ENCODE data around the gene PCSK4.
"Not testable (repeated sequence)": the region's sequence is repeated elsewhere in the genome, so short reads cannot be mapped to it uniquely, and the experiment has no call there.

The PCSK4 gene

DNA sequence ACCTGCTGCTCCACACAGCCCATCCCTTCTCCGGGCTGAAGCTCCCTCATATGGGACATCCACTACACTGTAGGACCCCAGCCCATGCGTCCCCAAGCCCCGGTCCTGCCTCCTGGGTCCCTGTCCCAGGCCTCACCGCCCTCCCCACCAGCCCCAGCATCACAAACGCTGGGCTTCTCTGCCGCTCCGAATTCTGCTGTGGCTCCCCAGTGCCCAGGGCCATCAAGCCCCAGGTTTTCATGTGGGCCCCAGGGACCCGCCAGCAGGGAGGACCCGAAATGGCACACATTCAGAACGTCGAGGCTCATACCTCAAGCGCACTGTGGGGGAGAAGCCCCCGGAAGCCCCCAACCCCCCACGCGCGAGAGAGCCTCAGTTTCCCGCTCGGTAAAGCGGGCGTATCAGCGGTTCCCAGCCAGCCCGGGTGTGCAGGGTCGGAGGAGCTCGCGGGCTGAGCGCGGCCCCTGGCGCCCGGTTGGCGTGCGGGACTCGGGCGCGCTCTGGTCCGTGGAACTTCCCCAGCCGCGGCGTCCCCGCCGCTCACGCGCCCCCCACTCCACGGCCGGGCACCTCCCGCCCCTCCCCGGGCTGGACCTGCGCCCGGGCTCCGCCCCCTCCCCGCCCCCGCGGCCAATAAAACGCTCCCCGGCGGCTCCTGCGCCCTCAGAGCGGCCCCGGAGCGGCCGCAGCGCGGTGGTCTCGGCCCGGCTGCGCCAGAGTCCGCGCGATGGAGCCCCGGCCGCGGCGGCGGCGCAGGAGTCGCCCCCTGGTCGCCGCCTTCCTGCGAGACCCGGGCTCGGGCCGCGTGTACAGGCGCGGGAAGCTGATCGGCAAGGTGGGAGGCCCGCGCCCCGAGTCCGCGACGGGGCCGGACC lies 33.5 kb upstream of the PCSK4 start, which contains the start of gene PLK5:
PLK5 (plus strand) TSS at position 666 of the 875 bp plus-strand sequence. CDS start 2,920 bp downstream, outside the sequence.
- intact Hi-C loops (cut with DNase I; ENCODE audit: low total_unique reads): no loop called here
- TF ChIP-seq, protein P1, sequence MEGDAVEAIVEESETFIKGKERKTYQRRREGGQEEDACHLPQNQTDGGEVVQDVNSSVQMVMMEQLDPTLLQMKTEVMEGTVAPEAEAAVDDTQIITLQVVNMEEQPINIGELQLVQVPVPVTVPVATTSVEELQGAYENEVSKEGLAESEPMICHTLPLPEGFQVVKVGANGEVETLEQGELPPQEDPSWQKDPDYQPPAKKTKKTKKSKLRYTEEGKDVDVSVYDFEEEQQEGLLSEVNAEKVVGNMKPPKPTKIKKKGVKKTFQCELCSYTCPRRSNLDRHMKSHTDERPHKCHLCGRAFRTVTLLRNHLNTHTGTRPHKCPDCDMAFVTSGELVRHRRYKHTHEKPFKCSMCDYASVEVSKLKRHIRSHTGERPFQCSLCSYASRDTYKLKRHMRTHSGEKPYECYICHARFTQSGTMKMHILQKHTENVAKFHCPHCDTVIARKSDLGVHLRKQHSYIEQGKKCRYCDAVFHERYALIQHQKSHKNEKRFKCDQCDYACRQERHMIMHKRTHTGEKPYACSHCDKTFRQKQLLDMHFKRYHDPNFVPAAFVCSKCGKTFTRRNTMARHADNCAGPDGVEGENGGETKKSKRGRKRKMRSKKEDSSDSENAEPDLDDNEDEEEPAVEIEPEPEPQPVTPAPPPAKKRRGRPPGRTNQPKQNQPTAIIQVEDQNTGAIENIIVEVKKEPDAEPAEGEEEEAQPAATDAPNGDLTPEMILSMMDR (IDR thresholded peaks at IDR 0.05): no peak
- DNase-seq: no peak
- Histone ChIP-seq H3K4me3 (no peak within 1 kb of the TSS), H3K36me3 (no peaks in the 10 kb centered on the region), H3K27ac (no peak within 1 kb of the TSS), H3K27me3 (peaks cover 0 to 78% of the 10 kb centered on the region in 2 donors), H3K9me3 (no peaks in the 10 kb centered on the region), H3K4me1 (peaks cover 0 to 9% (median 7%) of the 10 kb centered on the region in 4 donors)

DNA sequence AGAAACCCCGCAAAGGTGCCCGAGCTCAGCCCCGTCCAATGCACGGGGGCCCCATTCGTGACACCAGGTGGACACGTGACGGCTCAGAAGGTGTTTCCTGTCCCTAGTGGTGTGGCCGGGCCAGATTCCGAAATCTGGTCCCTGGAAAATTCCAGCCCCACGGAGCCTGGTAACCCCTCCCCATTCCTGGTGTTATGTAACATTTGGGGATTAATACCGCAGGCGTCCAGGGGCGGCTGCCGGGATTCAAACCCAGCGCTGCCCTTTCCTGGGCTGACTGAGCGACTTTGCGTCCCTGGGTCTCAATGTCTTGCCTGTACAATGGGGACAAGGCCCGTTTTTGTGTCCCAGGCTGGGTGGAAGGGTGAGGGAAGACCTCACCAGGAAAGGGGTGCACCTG lies 32.7 kb upstream of the PCSK4 start:
- no peak for DNase-seq
- peaks cover 0 to 77% of the 10 kb centered on the region in 2 donors for H3K27me3 ChIP-seq
- TF ChIP-seq, protein P1 (IDR thresholded peaks at IDR 0.05): no peak
- intact Hi-C loops (cut with DNase I; ENCODE audit: low total_unique reads): no loop called here
- no peaks in the 10 kb centered on the region for H3K9me3 ChIP-seq
- H3K4me3 ChIP-seq: no peak overlapping the region
- H3K27ac ChIP-seq: no peak overlapping the region
- no peaks in the 10 kb centered on the region for H3K36me3 ChIP-seq
- H3K4me1 ChIP-seq: peaks cover 0 to 9% (median 7%) of the 10 kb centered on the region in 4 donors

DNA sequence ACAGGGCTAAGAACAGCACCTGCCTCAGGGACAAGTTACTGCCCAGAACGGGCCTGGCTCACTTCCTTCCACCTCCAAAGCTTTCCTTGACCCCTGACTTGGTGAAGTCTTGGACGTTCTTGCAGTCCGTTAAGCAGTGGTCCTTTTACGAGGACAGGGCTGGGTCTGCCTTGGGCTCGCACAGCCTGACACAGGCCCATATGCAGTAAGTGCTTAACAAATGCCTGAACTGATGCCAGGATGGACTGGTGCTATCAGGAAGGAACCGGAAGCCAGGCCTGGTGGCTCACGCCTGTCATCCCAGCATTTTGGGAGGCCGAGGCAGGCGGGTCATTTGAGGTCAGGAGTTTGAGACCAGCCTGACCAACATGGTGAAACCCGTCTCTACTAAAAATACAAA lies 31.9 kb upstream of the PCSK4 start:
- Histone ChIP-seq H3K27ac (no peak overlapping the region), H3K36me3 (no peaks in the 10 kb centered on the region), H3K9me3 (no peaks in the 10 kb centered on the region), H3K4me1 (peaks cover 0 to 9% (median 7%) of the 10 kb centered on the region in 4 donors), H3K27me3 (peaks cover 0 to 69% of the 10 kb centered on the region in 2 donors), H3K4me3 (no peak overlapping the region)
- DNase-seq: no peak
- TF ChIP-seq, protein P1 (IDR thresholded peaks at IDR 0.05): no peak
- intact Hi-C loops (cut with DNase I; ENCODE audit: low total_unique reads): no loop called here

DNA sequence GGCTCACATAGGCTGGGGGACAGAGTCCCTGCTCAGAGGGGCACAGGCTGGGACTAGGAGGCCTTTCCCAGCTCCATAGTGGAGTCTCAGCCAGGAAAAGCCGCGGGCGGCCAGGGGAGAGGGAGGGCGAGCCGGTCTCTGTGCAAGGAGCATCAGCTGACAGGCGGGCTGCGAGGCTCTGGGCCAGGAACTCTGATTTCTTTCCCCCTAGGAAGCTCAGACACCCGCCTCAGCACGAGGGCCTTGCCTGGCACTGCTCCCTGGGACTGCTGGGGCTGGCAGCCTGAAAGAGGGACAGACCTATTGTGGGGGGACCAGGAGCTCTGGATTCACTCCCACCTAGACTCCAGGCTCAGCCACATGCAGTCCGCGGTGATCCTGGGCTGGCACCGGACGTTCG lies 31.5 kb upstream of the PCSK4 start:
- Histone ChIP-seq H3K36me3 (no peaks in the 10 kb centered on the region), H3K4me1 (peaks cover 0 to 9% (median 7%) of the 10 kb centered on the region in 4 donors), H3K27ac (no peak overlapping the region), H3K9me3 (no peaks in the 10 kb centered on the region), H3K27me3 (peaks cover 0 to 65% of the 10 kb centered on the region in 2 donors), H3K4me3 (no peak overlapping the region)
- intact Hi-C loops (cut with DNase I; ENCODE audit: low total_unique reads): no loop called here
- DNase-seq: no peak
- TF ChIP-seq, protein P1 (IDR thresholded peaks at IDR 0.05): no peak

DNA sequence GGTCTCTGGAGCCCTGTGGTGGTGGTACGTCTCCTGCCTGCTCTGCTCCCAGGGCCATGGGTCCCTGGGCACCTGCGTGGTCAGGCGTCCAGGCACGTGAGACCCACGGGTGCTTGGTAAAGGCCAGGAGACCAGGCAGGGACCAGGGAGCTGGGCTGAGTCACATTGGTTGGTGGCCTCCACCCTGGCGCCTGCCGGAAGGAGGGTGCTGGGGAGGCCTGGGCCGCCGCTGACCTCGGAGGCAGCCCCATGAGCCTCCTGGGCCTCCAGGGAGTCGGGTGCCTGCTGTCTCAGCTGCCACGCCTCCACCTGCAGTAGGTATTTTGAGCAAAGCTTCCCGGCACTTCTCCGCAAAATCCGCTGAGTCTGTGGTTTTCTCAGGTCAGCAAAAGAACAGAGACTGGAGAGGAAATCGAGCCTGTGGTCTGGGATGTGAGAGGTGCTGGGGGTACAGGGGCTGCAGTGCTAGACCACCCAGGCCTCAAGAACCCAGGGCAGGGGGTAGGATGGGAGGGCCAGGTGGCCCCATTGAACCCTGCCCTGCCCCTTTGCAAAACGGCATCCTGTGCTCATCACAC lies 30.1 kb upstream of the PCSK4 start:
- intact Hi-C loops (cut with DNase I; ENCODE audit: low total_unique reads): no loop called here
- Histone ChIP-seq H3K27me3 (peaks cover 0 to 64% of the 10 kb centered on the region in 2 donors), H3K4me3 (no peak overlapping the region), H3K9me3 (no peaks in the 10 kb centered on the region), H3K4me1 (peaks cover 0 to 9% (median 7%) of the 10 kb centered on the region in 4 donors), H3K27ac (no peak overlapping the region), H3K36me3 (no peaks in the 10 kb centered on the region)
- TF ChIP-seq, protein P1 (IDR thresholded peaks at IDR 0.05): no peak
- no peak for DNase-seq

DNA sequence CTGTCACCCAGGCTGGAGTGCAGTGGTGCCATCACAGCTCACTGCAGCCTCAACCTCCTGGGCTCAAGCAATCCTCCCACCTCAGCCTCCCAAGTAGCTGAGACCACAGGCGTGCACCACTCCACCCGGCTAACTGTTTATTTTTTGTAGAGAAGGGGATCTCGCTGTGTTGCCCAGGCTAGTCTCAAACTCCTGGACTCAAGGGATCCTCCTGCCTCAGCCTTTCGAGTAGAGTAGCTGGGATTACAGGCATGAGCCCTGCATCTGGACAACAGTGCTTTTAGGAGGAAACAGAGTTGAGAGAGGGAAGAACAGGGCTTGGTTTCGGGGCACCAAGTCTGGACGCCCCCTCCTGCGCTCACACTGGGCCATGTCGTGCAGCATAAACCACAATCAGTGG lies 29.7 kb upstream of the PCSK4 start:
- intact Hi-C loops (cut with DNase I; ENCODE audit: low total_unique reads); DNase-seq; H3K9me3 ChIP-seq; H3K4me1 ChIP-seq; H3K36me3 ChIP-seq; H3K4me3 ChIP-seq; H3K27ac ChIP-seq: not testable (repeated sequence)
- peaks cover 0 to 64% of the 10 kb centered on the region in 2 donors for H3K27me3 ChIP-seq

Measured in tibial artery (tissue), 4 donors.